NCI-H460 (cell line): ENCODE data around the gene PLAAT1. TPM values are rescaled to one million over a fixed set of nuclear protein-coding genes. Genes with fewer than 3 reads are reported as not detected.
A peak's percentile ranks its signal among the peaks of the same experiment; 100 is the strongest.

ENCODE experiments used
- DNase-seq: peaks from one replicate; pipeline ENCODE4 v3.0.0-alpha.2; 2016; ENCODE audit warnings: low read depth; ENCODE audit errors: extremely low read depth
- polyA plus RNA-seq: library from polyadenylated mRNA; depleted of rRNA; stranded (reverse); fragments of >200 nt; gene quantifications from 2 replicates; pipeline ENCODE4 v1.2.3, GENCODE V29; 2014; cell fraction: nucleus; rRNA removed
- total RNA-seq: library from RNA; depleted of rRNA; stranded (reverse); fragments of >200 nt; shearing (Covaris generic); gene quantifications from 2 replicates; pipeline ENCODE4 v1.2.3, GENCODE V29; 2014; rRNA removed

PLAAT1 gene
- total RNA-seq = 2.2 and 3.7 TPM in 2 replicates
- polyA plus RNA-seq = 3.4 and 5.8 TPM in 2 replicates

- DNase-seq = peak; percentile 69
These were observed at the start of gene PLAAT1 for GRCh38 chr3:193240850-193241706. Gene PLAAT1 (plus strand): TSS chr3:193241222. CDS start chr3:193255651, 14,429 bp downstream.

- DNase-seq = no peak
These were observed 46.7 kb upstream of the PLAAT1 start for GRCh38 chr3:193194371-193194770.

GRCh38 chr3:193196746-193197145, 44.3 kb upstream of the PLAAT1 start:
- no peak for DNase-seq

- DNase-seq = no peak
These were observed 33.4 kb upstream of the PLAAT1 start for GRCh38 chr3:193207290-193208273.

- DNase-seq = no peak
These were observed 30.4 kb upstream of the PLAAT1 start for GRCh38 chr3:193210618-193211017.

GRCh38 chr3:193211173-193211572, 29.8 kb upstream of the PLAAT1 start:
- no peak for DNase-seq

- no peak for DNase-seq
These were observed 29.0 kb upstream of the PLAAT1 start for GRCh38 chr3:193211984-193212383.

GRCh38 chr3:193212844-193213243, 28.2 kb upstream of the PLAAT1 start:
- no peak for DNase-seq

- DNase-seq = no peak
These were observed 26.6 kb upstream of the PLAAT1 start for GRCh38 chr3:193214445-193214844.

GRCh38 chr3:193225302-193226125, 15.5 kb upstream of the PLAAT1 start:
- no peak for DNase-seq

- no peak for DNase-seq
These were observed 12.8 kb upstream of the PLAAT1 start for GRCh38 chr3:193228206-193228605.

- no peak for DNase-seq
These were observed 11.1 kb upstream of the PLAAT1 start for GRCh38 chr3:193229851-193230420.

GRCh38 chr3:193230610-193231009, 10.4 kb upstream of the PLAAT1 start:
- no peak for DNase-seq

- DNase-seq = no peak
These were observed 9.8 kb upstream of the PLAAT1 start for GRCh38 chr3:193231201-193231600.

GRCh38 chr3:193236599-193236998, 4.4 kb upstream of the PLAAT1 start:
- no peak for DNase-seq

- DNase-seq = no peak
These were observed 4.0 kb upstream of the PLAAT1 start for GRCh38 chr3:193237030-193237429.

- DNase-seq = no peak
These were observed 579 bp upstream of the PLAAT1 start for GRCh38 chr3:193240436-193240849.

GRCh38 chr3:193241716-193242115, 694 bp downstream of the PLAAT1 start:
- no peak for DNase-seq

- DNase-seq = no peak
These were observed 2.5 kb downstream of the PLAAT1 start for GRCh38 chr3:193243571-193243970.
